ENCODE measurements around the gene XPR1. TPM values are rescaled to one million over a fixed set of nuclear protein-coding genes. Genes with fewer than 3 reads are reported as not detected.
"Not testable (repeated sequence)": the region's sequence is repeated elsewhere in the genome, so short reads cannot be mapped to it uniquely, and the experiment has no call there.

The XPR1 gene
- total RNA-seq, 1 donor from 2014 or later: 147 TPM

GRCh38 chr1:180633057-180634056 is 1.5 kb downstream of the XPR1 start:
- DNase-seq (ENCODE audit: low spot score): no peak
- intact Hi-C loops (cut with DNase I): loop anchor here (2.0 to 10.0 kb wide), 7 partner anchors 67 to 521 kb away; partner anchors contain the start of genes IER5 and MR1

GRCh38 chr1:180636138-180636537 is 4.3 kb downstream of the XPR1 start:
- no peak for DNase-seq (ENCODE audit: low spot score)
- intact Hi-C loops (cut with DNase I): loop anchor here (10.0 kb wide), 2 partner anchors 399 to 519 kb away; partner anchors contain the start of gene MR1

GRCh38 chr1:180639871-180640270 is 8.0 kb downstream of the XPR1 start:
- intact Hi-C loops (cut with DNase I): loop anchor here (10.0 kb wide), 2 partner anchors 395 to 515 kb away; partner anchors contain the start of gene MR1
- DNase-seq (ENCODE audit: low spot score): no peak

GRCh38 chr1:180640531-180640949 is 8.7 kb downstream of the XPR1 start:
- intact Hi-C loops (cut with DNase I): no loop called here
- DNase-seq (ENCODE audit: low spot score): no peak

- intact Hi-C loops (cut with DNase I): no loop called here
- DNase-seq (ENCODE audit: low spot score): no peak
Observed at GRCh38 chr1:180641662-180642061, 9.8 kb downstream of the XPR1 start.

GRCh38 chr1:180642781-180643180 is 11.0 kb downstream of the XPR1 start:
- DNase-seq (ENCODE audit: low spot score): no peak
- intact Hi-C loops (cut with DNase I): no loop called here

- intact Hi-C loops (cut with DNase I): no loop called here
- DNase-seq (ENCODE audit: low spot score): no peak
Observed at GRCh38 chr1:180643693-180644092, 11.9 kb downstream of the XPR1 start.

GRCh38 chr1:180644526-180645192 is 12.8 kb downstream of the XPR1 start:
- intact Hi-C loops (cut with DNase I): no loop called here
- no peak for DNase-seq (ENCODE audit: low spot score)

- intact Hi-C loops (cut with DNase I); DNase-seq (ENCODE audit: low spot score): not testable (repeated sequence)
Observed at GRCh38 chr1:180645261-180645660, 13.4 kb downstream of the XPR1 start.

- intact Hi-C loops (cut with DNase I): no loop called here
- no peak for DNase-seq (ENCODE audit: low spot score)
Observed at GRCh38 chr1:180646093-180646492, 14.3 kb downstream of the XPR1 start.

- intact Hi-C loops (cut with DNase I): no loop called here
- no peak for DNase-seq (ENCODE audit: low spot score)
Observed at GRCh38 chr1:180646547-180646946, 14.7 kb downstream of the XPR1 start.

GRCh38 chr1:180652792-180653191 is 21.0 kb downstream of the XPR1 start:
- intact Hi-C loops (cut with DNase I): no loop called here
- no peak for DNase-seq (ENCODE audit: low spot score)

GRCh38 chr1:180662709-180663108 is 30.9 kb downstream of the XPR1 start:
- no peak for DNase-seq (ENCODE audit: low spot score)
- intact Hi-C loops (cut with DNase I): no loop called here

- no peak for DNase-seq (ENCODE audit: low spot score)
- intact Hi-C loops (cut with DNase I): no loop called here
Observed at GRCh38 chr1:180670681-180671080, 38.9 kb downstream of the XPR1 start.

- intact Hi-C loops (cut with DNase I): no loop called here
- DNase-seq (ENCODE audit: low spot score): no peak
Observed at GRCh38 chr1:180672105-180672504, 40.3 kb downstream of the XPR1 start.

- intact Hi-C loops (cut with DNase I): no loop called here
Observed at GRCh38 chr1:180672505-180672904, 40.7 kb downstream of the XPR1 start.

GRCh38 chr1:180674603-180675530 is 43.0 kb downstream of the XPR1 start:
- DNase-seq (ENCODE audit: low spot score): no peak
- intact Hi-C loops (cut with DNase I): no loop called here

More at GRCh38 chr1:180672505-180672904, 40.7 kb downstream of the XPR1 start:
- DNase-seq (ENCODE audit: low spot score): no peak

GRCh38 chr1:180675586-180675985 is 43.8 kb downstream of the XPR1 start:
- DNase-seq (ENCODE audit: low spot score): no peak
- intact Hi-C loops (cut with DNase I): no loop called here

GRCh38 chr1:180680558-180681144 is 48.8 kb downstream of the XPR1 start:
- intact Hi-C loops (cut with DNase I): no loop called here
- DNase-seq (ENCODE audit: low spot score): no peak

Measured in cardiac septum (tissue), 1 donor.